ENCODE data around the gene PAGE4.
A peak's percentile ranks its signal among the peaks of the same experiment; 100 is the strongest.

Gene PAGE4

GRCh38 chrX:49829016-49829415 is at the start of gene PAGE4:
Gene PAGE4 (plus strand): TSS chrX:49829303. CDS start chrX:49830429, 1,126 bp downstream.
- DNase-seq (ENCODE audit: low read depth in 2 of 2): no peak

DNA sequence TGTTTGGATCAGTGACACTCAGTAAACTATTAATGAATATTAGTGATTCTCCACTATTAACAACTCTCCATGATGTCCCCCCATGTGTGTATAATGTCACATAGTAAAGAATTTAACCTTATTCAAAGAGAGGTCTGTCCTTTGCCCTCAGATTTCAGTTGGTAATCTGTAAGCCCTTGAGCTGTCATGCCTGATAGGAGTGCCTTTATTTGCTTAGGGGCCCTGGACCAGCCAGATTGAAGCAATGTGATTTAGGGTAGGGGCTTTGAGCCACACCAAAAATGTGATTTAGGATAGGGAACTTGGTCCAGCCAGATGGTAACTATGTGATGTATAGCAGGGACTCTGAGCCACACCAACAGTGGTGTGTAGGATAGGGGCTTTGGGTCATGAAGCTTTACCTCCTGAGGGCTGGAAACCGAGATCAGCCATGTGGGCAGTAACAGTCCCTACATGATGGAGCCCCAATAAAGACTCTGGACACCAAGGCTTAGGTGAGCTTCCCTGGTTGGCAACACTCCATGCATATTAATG is 44.3 kb upstream of the PAGE4 start:
- no peak for DNase-seq (ENCODE audit: low read depth in 2 of 2)

DNA sequence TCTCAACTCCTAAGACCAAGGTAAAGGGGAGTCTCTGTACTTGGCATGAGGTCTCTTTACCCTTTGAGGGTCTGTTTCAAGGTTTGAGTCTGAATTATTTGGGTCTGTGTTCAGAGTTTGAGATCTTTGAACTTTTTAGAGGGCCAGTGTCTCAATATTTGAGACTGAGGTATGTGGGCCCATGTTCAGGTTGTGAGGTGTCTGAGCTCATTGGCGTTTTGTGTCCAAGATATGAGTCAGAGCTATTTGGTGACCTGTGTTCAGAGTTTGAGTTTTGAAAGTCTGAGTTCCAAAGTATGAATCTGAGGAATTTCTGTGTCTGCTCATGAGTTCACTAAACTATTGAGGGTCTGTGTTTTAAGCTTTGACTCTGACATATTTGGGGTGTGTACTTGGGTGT is 36.7 kb upstream of the PAGE4 start:
- no peak for DNase-seq (ENCODE audit: low read depth in 2 of 2)

- DNase-seq (ENCODE audit: low read depth in 2 of 2): no peak
Observed at GRCh38 chrX:49793686-49794085, 35.4 kb upstream of the PAGE4 start.

DNA sequence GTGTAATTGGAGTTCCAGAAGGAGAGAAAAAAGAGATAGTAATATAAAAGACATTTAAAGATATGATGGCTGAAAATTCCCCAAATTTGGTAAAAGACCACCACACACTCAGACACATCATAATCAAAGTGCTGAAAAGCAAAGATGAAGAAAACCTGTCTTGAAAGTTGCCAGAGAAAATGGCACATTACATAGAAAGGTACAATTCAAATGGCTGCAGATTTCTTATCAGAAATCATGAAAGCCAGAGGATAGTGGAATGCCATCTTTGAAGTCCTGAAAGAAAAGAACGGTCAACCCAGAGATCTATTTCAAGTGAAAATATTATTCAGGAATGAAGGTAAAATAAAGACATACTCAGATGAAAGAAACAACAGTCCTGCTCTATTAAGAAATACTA is 29.3 kb upstream of the PAGE4 start:
- no peak for DNase-seq (ENCODE audit: low read depth in 2 of 2)

DNA sequence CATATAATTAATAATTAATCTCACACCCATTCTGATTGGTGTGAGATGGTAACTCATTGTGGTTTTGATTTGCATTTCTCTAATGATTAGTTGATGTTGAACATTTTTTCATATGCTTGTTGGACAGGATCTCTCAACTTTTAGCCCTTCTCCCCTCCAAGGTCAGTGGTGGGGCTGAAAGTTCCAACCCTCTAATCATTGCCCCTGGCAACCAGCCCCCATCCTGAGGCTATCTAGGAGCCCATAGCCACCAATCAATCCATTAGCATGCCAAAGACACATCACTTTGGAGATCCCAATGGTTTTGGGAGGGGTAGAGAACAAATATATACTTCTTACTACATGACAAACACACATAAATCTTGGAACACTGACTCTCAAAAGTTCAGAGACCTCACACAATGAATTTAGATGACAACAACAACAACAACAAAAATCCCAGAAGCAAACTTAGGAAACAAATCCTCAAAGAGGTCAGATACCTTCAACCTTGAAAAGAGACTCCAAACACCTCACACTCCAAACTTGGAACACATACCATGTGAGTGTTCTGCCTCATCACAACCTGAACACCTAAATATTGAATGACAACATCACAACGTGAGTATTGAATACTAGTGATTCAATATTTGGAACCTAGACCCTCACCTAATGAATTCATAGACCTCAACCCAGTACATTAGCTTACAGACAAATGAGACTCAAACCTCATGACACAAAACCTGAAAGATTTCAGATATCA is 19.0 kb upstream of the PAGE4 start:
- DNase-seq (ENCODE audit: low read depth in 2 of 2): no peak

GRCh38 chrX:49812177-49812576 is 16.9 kb upstream of the PAGE4 start:
- DNase-seq (ENCODE audit: low read depth in 2 of 2): no peak

DNA sequence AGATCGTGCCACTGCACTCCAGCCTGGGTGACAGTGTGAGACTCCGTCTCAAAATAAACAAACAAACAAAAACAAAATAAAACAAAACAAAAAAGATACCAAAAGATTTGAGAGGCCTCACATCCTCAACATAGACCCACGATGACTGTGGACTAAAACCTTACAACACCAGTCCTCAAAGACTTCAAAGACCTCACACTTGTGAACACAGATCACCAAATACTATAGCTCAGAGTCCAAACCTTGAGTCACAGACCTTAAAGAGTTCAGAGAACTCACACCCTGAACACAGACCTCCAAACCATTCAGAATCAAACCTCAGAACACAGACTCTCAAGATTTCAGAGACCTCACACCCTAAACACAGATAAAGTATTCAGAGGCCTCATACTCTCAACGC is 12.7 kb upstream of the PAGE4 start:
- DNase-seq (ENCODE audit: low read depth in 2 of 2): no peak

DNA sequence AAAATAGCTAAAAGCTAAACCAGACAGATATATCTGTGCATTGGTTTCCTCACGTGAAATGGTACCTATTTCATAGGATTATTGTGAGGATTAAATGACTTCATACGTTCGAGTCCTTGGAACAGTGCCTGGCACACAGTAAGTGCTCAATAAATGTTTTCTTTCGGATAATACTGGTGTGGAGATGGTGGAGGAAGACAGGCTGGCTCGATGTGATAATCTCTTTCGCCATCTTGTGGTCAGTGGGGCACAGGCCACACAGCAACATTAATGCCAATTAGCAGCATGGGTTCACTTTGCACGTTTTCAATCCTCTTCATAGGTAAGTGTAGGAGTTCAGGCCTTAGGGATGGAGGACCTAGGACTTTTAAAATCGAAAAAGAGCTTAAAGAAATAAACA is 9.3 kb downstream of the PAGE4 start:
- no peak for DNase-seq (ENCODE audit: low read depth in 2 of 2)

DNA sequence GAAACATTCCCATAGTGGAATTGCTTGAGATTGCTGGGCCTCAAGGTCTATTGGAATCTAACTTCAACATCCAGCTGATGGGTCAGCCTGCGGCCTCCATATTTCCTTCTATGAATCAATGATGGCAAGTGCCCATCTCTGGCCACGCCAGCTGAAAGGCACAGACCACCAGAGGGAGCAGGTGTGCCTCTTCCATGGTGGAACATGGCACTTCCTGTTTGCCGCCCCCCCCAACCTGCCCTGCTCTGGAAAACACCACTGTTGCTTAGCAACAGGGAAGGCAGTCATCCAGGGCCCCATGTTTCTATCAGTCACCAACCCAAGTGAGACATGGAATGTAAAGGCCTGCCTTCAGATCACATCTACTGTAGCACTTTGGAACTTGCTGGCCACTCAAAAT is 11.6 kb downstream of the PAGE4 start:
- DNase-seq (ENCODE audit: low read depth in 2 of 2): peak in 1 of 2 experiments; percentile 0

DNA sequence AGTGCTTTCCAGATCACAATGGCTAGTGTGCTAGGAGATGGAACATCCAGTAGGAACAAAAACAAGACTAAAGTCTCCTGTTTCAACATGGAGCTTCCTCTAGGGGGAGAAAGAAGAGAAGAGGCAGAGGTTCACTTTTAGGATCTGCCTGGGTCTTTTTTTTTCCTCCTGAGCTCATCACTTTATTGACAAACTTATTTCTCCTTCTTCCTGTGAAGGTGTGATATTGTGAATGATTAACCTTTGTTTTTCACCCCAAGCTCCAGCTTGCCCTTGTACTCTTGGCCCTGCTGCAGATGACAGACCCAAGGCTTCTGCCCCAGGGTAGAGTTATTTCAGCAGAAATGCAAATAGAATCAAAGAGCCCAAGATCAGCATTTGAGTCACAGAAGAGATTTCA is 13.5 kb downstream of the PAGE4 start:
- DNase-seq (ENCODE audit: low read depth in 2 of 2): no peak

DNA sequence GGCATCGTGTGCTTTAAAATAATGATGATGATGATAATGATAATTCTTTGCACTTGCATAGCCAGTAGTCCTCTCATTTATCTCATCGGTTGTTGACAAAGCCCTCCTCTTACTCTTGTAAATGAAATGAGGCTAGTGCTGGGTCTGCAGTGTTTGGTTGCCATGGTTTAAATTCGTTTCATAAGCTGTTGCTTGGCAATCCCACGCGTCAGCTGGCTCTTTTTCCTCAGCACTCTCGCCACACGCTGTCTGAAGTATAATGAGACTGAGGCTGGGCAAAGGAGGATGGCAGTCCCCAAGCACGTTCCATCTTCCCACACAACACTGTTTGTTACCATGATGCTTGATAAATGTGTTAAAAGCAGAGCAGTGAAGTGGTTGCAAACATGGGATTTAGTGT is 15.5 kb downstream of the PAGE4 start:
- DNase-seq (ENCODE audit: low read depth in 2 of 2): no peak

DNA sequence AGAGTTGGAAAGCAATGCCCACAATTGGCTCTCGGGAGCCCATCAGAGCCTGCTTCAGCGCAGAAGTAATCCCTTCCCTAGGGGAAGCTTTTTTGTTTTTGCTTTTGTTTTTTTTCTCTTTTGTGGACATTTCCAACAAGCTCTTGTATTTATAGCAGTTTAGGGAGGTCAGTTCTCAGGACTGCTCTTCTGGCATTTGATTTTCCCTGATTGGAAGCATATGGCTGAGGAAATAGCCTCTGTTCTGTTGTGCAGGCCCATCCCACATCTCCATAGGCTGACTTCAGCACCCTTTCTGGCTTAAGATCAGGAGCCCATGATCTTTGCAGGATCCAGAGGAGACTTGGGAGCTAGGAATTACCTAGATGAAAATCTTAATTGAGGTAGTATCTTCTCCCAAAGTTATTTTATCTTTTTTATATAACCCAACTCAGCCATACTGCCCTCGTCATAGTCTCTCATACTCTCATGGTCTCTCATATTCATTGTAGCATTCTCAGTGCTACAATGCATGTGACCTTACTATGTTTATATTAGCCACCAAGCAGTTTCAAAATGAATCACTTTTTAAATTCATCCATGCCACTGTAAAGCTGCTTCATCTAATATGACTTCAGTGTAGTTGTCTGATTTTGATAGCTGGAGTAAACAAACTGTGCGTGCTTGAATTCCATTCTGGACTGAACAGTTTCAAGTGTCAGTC is 16.7 kb downstream of the PAGE4 start:
- no peak for DNase-seq (ENCODE audit: low read depth in 2 of 2)

DNA sequence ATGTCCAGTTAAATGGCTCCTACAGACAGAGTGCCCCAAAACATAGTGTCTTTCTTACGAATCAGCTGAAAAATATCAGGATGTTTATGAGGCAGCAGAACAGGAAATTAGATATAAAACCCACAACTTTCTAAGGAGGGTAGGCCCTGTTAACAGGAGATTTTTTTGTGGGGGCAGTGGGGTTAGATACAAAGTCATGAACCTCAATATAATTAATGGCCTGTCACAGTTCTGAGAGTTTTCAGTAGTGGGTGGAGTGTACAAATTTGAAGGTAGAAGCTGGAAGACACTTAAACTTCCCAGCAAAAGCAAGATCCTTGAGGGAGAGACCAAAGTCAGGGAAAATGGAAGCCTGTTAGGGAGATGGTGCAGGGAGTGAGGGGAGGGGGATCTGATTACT is 17.4 kb downstream of the PAGE4 start:
- DNase-seq (ENCODE audit: low read depth in 2 of 2): no peak

DNA sequence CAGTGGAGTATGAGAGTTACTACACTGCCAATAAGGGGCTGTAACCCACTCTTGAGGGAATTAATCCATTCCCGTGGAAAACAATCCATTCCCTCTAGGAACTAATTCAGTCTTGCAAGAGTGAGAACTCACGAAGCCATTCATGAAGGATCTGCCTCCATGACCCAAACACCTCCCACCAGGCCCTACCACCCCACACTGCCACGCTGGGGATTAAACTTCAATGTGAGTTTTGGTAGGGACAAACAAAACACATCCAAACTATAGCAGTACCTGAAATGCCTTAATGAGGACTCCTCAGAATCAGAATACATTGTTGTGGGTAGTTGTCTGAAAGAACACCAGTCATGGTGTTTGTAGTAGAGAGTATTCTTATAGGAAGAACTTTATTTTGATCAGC is 19.2 kb downstream of the PAGE4 start:
- no peak for DNase-seq (ENCODE audit: low read depth in 2 of 2)

DNA sequence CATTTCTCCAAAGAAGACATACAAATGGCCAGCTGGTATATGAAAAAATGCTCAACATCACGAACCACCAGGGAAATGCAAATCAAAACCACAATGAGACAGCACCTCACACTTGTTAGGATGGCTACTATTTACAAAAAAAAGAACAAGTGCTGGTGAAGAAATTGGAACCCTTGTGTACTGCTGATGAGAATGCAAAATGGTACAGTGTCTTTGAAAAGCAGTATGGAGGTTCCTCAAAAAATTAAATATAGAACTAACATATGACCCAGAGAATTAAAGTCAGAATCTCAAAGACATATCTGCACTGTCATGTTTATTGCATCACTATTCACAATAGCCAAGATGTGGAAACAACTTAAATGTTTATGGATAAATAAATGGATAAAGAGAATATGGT is 20.9 kb downstream of the PAGE4 start:
- DNase-seq (ENCODE audit: low read depth in 2 of 2): no peak

DNA sequence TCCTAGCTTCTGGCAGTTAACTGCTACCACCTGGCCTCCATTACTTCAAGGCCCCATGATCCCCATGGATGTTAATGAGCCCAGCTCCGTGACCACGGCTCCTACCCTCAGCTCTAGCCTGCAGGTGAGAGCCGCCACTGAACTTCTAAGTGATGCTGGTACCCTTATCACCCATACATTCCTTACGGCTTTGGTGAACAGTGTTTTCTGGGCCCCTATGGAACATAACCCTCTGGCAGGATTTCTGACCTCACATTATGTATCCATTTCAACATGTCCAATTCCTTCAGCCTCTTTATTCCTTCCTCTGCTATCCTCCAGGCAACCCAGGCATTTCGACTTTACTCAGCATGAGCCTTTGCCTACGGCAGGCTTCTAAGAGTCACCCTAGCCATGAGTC is 24.6 kb downstream of the PAGE4 start:
- no peak for DNase-seq (ENCODE audit: low read depth in 2 of 2)

DNA sequence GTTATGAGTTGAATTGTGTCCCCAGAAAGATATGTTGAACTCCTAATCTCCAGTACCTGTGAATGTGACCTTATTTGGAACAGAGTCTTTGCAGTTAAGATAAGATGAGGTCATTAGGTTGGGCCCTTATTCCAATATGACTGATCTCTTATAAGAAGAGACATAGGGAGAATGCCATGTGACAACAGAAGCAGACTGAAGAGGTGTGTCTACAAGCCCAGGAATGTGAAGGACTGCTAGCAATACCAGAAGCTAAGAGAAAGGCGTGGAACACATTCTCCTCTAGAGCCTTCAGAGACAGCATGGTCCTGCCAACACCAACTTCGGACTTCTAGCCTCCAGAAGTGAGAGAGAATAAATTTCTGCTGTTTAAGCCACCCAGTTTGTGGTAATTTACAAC is 27.7 kb downstream of the PAGE4 start:
- no peak for DNase-seq (ENCODE audit: low read depth in 2 of 2)

DNA sequence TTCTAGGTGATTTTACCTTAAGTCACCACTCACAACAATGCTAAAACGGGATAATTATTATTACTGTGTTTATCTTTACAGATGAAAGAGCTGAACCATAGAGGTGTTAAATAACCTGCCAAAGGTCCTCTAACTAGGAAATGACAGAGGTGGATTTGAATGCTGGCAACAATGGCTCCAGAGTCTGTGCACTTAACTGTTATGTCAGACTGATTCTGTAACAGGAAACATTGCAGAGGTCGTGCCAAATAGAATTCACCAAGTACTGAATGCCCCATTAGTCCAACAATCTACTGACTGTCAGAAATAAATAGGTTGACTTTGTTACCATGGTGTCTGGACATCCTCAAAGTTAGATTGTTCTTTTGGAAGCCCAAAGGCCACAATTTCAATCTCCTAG is 29.2 kb downstream of the PAGE4 start:
- no peak for DNase-seq (ENCODE audit: low read depth in 2 of 2)

DNA sequence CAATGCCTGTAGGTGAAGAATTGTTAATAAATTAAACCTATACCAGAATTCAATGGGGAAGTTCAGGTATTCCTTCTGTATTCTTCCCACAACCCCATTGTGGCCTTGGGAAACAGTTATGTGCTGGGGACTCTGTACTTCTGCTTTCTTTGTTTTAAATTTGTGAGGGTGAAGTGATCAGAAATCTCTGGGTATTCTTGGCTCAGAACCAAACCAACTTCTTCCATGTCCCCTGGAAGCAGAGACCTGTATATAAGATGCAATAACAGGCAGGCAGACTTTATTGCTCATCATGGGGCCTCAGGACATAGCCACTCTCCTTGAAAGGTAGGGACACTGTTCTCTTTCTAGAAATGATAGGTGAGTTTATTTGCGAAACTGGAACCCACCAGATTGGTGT is 30.4 kb downstream of the PAGE4 start:
- DNase-seq (ENCODE audit: low read depth in 2 of 2): no peak

DNA sequence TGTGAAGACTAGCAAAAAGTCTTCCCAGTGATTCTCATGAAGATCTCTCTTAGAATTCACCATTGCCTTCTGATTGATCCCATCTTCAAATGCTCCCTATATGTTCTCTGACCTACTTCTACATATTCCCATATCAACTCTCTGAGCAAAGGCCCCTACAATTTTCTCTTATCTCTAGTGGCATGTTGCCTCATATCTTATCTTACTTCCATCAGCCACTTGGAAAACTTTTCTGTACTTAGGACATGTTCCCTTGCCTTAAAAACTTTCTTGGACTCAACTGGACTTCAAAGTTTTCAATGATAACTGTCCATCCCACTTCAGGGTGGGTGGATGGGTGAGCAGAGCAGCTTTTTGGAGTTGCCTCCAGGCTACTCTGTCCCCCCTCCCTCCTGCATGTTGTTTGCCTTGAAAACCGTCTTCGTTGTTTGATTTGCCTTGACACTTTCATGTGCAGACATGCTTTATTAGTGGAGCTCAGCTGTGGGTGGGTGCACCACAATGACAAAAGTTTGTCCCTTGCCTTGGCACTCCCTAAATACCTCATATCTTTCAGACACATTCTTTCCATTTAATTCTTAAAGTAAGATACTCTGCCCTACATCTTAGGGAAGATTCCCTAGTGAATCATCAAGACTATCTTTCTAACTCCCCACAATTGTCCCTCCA is 31.9 kb downstream of the PAGE4 start:
- no peak for DNase-seq (ENCODE audit: low read depth in 2 of 2)

DNA sequence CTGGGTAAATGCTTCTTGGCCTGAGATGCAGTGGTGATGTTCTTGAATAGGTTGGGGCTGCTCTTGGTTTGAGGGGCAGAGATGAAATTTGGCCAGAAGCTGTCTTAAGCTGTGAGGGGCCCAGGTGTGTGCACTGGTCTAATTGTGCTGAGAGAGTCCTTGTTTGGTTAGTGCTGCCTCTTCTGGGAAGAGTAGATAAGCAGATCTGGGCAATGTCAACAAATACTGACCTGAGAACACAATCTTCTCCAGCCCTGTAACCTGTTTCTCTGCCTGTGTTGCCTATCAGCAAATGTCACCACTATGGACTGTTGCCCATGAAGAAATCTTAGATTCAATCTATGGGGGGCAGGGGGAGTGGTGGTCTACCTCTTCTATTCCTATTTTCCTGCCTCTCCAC is 33.0 kb downstream of the PAGE4 start:
- no peak for DNase-seq (ENCODE audit: low read depth in 2 of 2)

- DNase-seq (ENCODE audit: low read depth in 2 of 2): no peak
Observed at GRCh38 chrX:49868739-49869138, 39.6 kb downstream of the PAGE4 start.

Measured in fibroblast of skin of left quadriceps (primary cell).